HepG2 (cell line): Measurements from ENCODE around the gene ATG3. TPM values are rescaled to one million over a fixed set of nuclear protein-coding genes. Genes with fewer than 3 reads are reported as not detected.

Experiments used
- ATAC-seq: fragments of 200-7000 bp; cut with Tn5 transposase; 3 replicates; pipeline ENCODE4 v1.9.1; 2020; ENCODE audit warnings: mild to moderate bottlenecking, moderate library complexity
- BruUV-seq: library from RNA; stranded (reverse); fragments of 400-500 nt; replicated peaks from 2 replicates; lab custom pipeline; 2021; lab: Mats Ljungman, UMichigan
- CTCF ChIA-PET: fragments of 300-600 bp; formaldehyde crosslinking; extraction: SDS; loops from one replicate; lab custom pipeline; 2021; ENCODE audit warnings: low total read pairs, inconsistent platforms, low intra/inter-chr PET ratio; lab: Yijun Ruan, JAX
- POLR2A ChIA-PET: fragments of 350-600 bp; sonication (Branson Sonifier 250); formaldehyde crosslinking; loops from one replicate; lab custom pipeline; 2020; ENCODE audit warnings: antibody characterized with exemption, inconsistent platforms; lab: Yijun Ruan, JAX
- DNase-seq: peaks from one replicate; pipeline ENCODE4 v3.0.0-alpha.2; 2015; ENCODE audit warnings: low spot score
- FAIRE-seq: peaks from 3 replicates; lab custom pipeline; 2011; peaks lifted over from hg19 to GRCh38; lab: Jason Lieb, UNC
- H2AFZ ChIP-seq: one replicate; pipeline ENCODE4 v1.6.1; 2011; ENCODE audit warnings: low read length, inconsistent platforms
- H3K27ac ChIP-seq: fragments of 300-600 bp; 3 replicates; pipeline ENCODE4 v1.8.0; 2011; ENCODE audit warnings: mixed run types, mild to moderate bottlenecking, mixed read lengths, low read length, inconsistent platforms; ENCODE audit not compliant: insufficient read depth; ENCODE audit errors: extremely low read length
- H3K27me3 ChIP-seq, 2 experiments: fragments of 200-600 bp in 1 of 2; 2 replicates in 1 of 2; 3 replicates in 1 of 2; pipeline versions ENCODE4 v1.6.0 to v1.8.0; 2011; ENCODE audit warnings: low read length in 2 of 2, mild to moderate bottlenecking in 2 of 2, moderate library complexity in 2 of 2, inconsistent platforms in 1 of 2; ENCODE audit not compliant: insufficient read depth in 2 of 2, control insufficient read depth in 1 of 2
- H3K36me3 ChIP-seq, 2 experiments: fragments of 200-600 bp in 1 of 2; replicated peaks in 1 of 2; 2 replicates in 1 of 2; 3 replicates in 1 of 2; pipeline versions ENCODE4 v1.5.1 to v1.8.0; 2011; ENCODE audit warnings: low read length in 2 of 2, inconsistent platforms in 1 of 2; ENCODE audit not compliant: insufficient read depth in 2 of 2, control insufficient read depth in 1 of 2
- H3K4me1 ChIP-seq: 2 replicates; pipeline ENCODE4 v1.5.1; 2012; ENCODE audit warnings: low read length, inconsistent platforms; ENCODE audit not compliant: insufficient read depth
- H3K4me2 ChIP-seq: 2 replicates; pipeline ENCODE4 v1.6.0; 2011; ENCODE audit warnings: low read depth, low read length, inconsistent platforms
- H3K4me3 ChIP-seq, 3 experiments: fragments of 200-600 bp in 1 of 3; sonication (generic), shearing (Covaris generic) in 1 of 3; replicated peaks in 1 of 3; 2 replicates each; pipeline ENCODE4 v1.5.1; 2011 to 2016; ENCODE audit warnings: low read length in 3 of 3, inconsistent platforms in 2 of 3, low read depth in 2 of 3, mild to moderate bottlenecking in 2 of 3, control low read depth in 1 of 3, mixed read lengths in 1 of 3; ENCODE audit not compliant: insufficient read depth in 1 of 3
- H3K79me2 ChIP-seq: one replicate; pipeline ENCODE4 v1.6.1; 2011; ENCODE audit warnings: low read length, inconsistent platforms; ENCODE audit not compliant: insufficient read depth
- H3K9ac ChIP-seq: 2 replicates; pipeline ENCODE4 v1.6.0; 2011; ENCODE audit warnings: mild to moderate bottlenecking, low read depth, low read length, inconsistent platforms; ENCODE audit not compliant: insufficient read depth
- H3K9me3 ChIP-seq: 2 replicates; pipeline ENCODE4 v1.5.1; 2012; ENCODE audit warnings: mild to moderate bottlenecking, low read length
- H4K20me1 ChIP-seq: 2 replicates; pipeline ENCODE4 v1.6.0; 2011; ENCODE audit warnings: inconsistent platforms, mild to moderate bottlenecking, low read length, moderate library complexity; ENCODE audit not compliant: insufficient read depth
- CHD4 ChIP-seq: fragments of 200-600 bp; sonication (generic); IDR thresholded peaks from 2 replicates; pipeline ENCODE4 v1.7.0; 2017; ENCODE audit warnings: mild to moderate bottlenecking, low read length, borderline replicate concordance
- MAZ ChIP-seq, 2 experiments: sonication (generic) in 1 of 2; formaldehyde crosslinking in 1 of 2; IDR thresholded peaks; 2 replicates each; pipeline versions ENCODE4 v1.5.0 to v1.6.1; 2012 to 2020; ENCODE audit warnings: low read depth in 2 of 2, mild to moderate bottlenecking in 2 of 2, borderline replicate concordance in 1 of 2, improper control_type of control experiment in 1 of 2, low read length in 1 of 2, missing genetic modification reagents in 1 of 2, moderate library complexity in 1 of 2
- MIER2 ChIP-seq: IDR thresholded peaks from 2 replicates; pipeline ENCODE4 v1.6.1; 2016; ENCODE audit warnings: missing biosample characterization, missing genetic modification reagents
- NPAS2 ChIP-seq: sonication (generic); formaldehyde crosslinking; IDR thresholded peaks from 2 replicates; pipeline ENCODE4 v1.8.0; 2022; ENCODE audit warnings: mild to moderate bottlenecking, missing genetic modification reagents, borderline replicate concordance
- PAWR ChIP-seq: sonication (generic); formaldehyde crosslinking; IDR thresholded peaks from 2 replicates; pipeline ENCODE4 v1.4.0; 2020; ENCODE audit warnings: missing genetic modification reagents, mild to moderate bottlenecking, borderline replicate concordance
- RNF219 ChIP-seq: sonication (generic); formaldehyde crosslinking; IDR thresholded peaks from 2 replicates; pipeline ENCODE4 v1.5.0; 2020; ENCODE audit warnings: mild to moderate bottlenecking, missing genetic modification reagents
- SMAD1 ChIP-seq: sonication (generic); formaldehyde crosslinking; IDR thresholded peaks from 2 replicates; pipeline ENCODE4 v1.4.0; 2020; ENCODE audit warnings: missing genetic modification reagents, low read depth, mild to moderate bottlenecking, borderline replicate concordance
- SNAPC4 ChIP-seq: sonication (generic); formaldehyde crosslinking; IDR thresholded peaks from 2 replicates; pipeline ENCODE4 v1.4.0; 2020; ENCODE audit warnings: mild to moderate bottlenecking, missing genetic modification reagents
- STAT5B ChIP-seq: sonication (generic); formaldehyde crosslinking; IDR thresholded peaks from 2 replicates; pipeline ENCODE4 v1.4.0; 2020; ENCODE audit warnings: missing genetic modification reagents
- ZBTB7B ChIP-seq: sonication (generic); formaldehyde crosslinking; IDR thresholded peaks from 2 replicates; pipeline ENCODE4 v1.4.0; 2020; ENCODE audit warnings: missing genetic modification reagents
- ZNF329 ChIP-seq: sonication (generic); formaldehyde crosslinking; IDR thresholded peaks from 2 replicates; pipeline ENCODE4 v1.9.0; 2021; ENCODE audit warnings: low read depth, mild to moderate bottlenecking, missing genetic modification reagents
- ZNF33B ChIP-seq: sonication (generic); formaldehyde crosslinking; IDR thresholded peaks from 2 replicates; pipeline ENCODE4 v1.5.1; 2020; ENCODE audit warnings: mild to moderate bottlenecking, missing genetic modification reagents
- ZNF430 ChIP-seq: sonication (generic); formaldehyde crosslinking; IDR thresholded peaks from 2 replicates; pipeline ENCODE4 v1.9.0; 2021; ENCODE audit warnings: mild to moderate bottlenecking, missing genetic modification reagents
- ZNF619 ChIP-seq: sonication (generic); formaldehyde crosslinking; IDR thresholded peaks from 2 replicates; pipeline ENCODE4 v1.4.0; 2020; ENCODE audit warnings: mild to moderate bottlenecking, missing genetic modification reagents
- ZNF660 ChIP-seq: sonication (generic); formaldehyde crosslinking; IDR thresholded peaks from 2 replicates; pipeline ENCODE4 v1.5.1; 2020; ENCODE audit warnings: mild to moderate bottlenecking, low read depth, missing genetic modification reagents, borderline replicate concordance
- ZNF670 ChIP-seq: sonication (generic); formaldehyde crosslinking; IDR thresholded peaks from 2 replicates; pipeline ENCODE4 v1.8.0; 2022; ENCODE audit warnings: mild to moderate bottlenecking, missing genetic modification reagents, borderline replicate concordance
- ZNF766 ChIP-seq: sonication (generic); formaldehyde crosslinking; IDR thresholded peaks from 2 replicates; pipeline ENCODE4 v1.5.0; 2020; ENCODE audit warnings: missing genetic modification reagents, borderline replicate concordance
- ZSCAN30 ChIP-seq: sonication (generic); formaldehyde crosslinking; IDR thresholded peaks from 2 replicates; pipeline ENCODE4 v1.5.0; 2020; ENCODE audit warnings: mild to moderate bottlenecking, missing genetic modification reagents
- WGBS: methylation state at CpG from one replicate; pipeline ENCODE4 v1.1.6; 2017; ENCODE audit warnings: low lambda C conversion rate; 5-methylcytosine and 5-hydroxymethylcytosine counted together
- in situ Hi-C: cut with HindIII; loops from 2 replicates; pipeline ENCODE4 v1.10.0; 2017; ENCODE audit warnings: low pct_unique_long_range_greater_than_20kb; ENCODE audit not compliant: extremely low pct_ligation_motif_present
- intact Hi-C: fragments of 100-400 bp; cut with micrococcal nuclease; formaldehyde crosslinking; loops from one replicate; pipeline ENCODE4 v1.10.0; 2022; ENCODE audit not compliant: unreplicated experiment
- polyA plus RNA-seq, 8 experiments: library from polyadenylated mRNA; depleted of rRNA in 3 of 8; stranded (reverse) in 7 of 8; unstranded in 1 of 8; fragments of >200 nt; fragmentation: Illumina TruSeq in 4 of 8; extraction: Trizol in 4 of 8; gene quantifications; 2 replicates each; pipeline versions ENCODE4 v1.2.1 to v1.2.3, GENCODE V29; 2011 to 2016; ENCODE audit warnings: low read depth in 4 of 8, missing spikeins in 1 of 8, mixed read lengths in 1 of 8; ENCODE audit not compliant: insufficient read depth in 1 of 8
- total RNA-seq, 5 experiments: library from RNA; depleted of rRNA; stranded (reverse); fragments of >200 nt; fragmentation: Illumina TruSeq; extraction: Trizol; gene quantifications; 2 replicates each; pipeline ENCODE4 v1.2.3, GENCODE V29; 2016; ENCODE audit warnings: low read depth in 1 of 5

Gene ATG3
- total and polyA plus RNA-seq, 2 of the 13 experiments (the other 11 are each of a cell fraction or from before 2014, with no cell fraction given): 19.6 to 34.8 TPM

- ChIA-PET CTCF (no interaction called here), POLR2A (no interaction called here)
- FAIRE-seq: no peak
- Histone ChIP-seq H3K4me3 (no peak overlapping the region), H3K9me3 (no peaks in the 10 kb centered on the region), H3K27me3 (no peaks in the 10 kb centered on the region), H3K79me2 (no peaks in the 10 kb centered on the region), H3K27ac (no peak overlapping the region), H4K20me1 (no peaks in the 10 kb centered on the region), H2AFZ (no peak overlapping the region), H3K4me1 (no peaks in the 10 kb centered on the region), H3K9ac (no peak overlapping the region), H3K4me2 (no peak overlapping the region), H3K36me3 (no peaks in the 10 kb centered on the region)
- no peak for ATAC-seq
- BruUV-seq: no TSS peak
- intact Hi-C loops: no loop called here
- in situ Hi-C loops: no loop called here
- DNase-seq: no peak
- 19% methylated on average over 2 of the region's 4 CpGs for WGBS
- TF ChIP-seq ZBTB7B (CRISPR knock-in tag): no peak
- TF ChIP-seq ZNF766 (CRISPR knock-in tag): no peak
- TF ChIP-seq ZNF33B: no peak
- TF ChIP-seq MAZ (IDR thresholded peaks at IDR 0.05; ENCODE audit: borderline replicate concordance, low read depth, low read length): no peak
- no peak for TF ChIP-seq MAZ (CRISPR knock-in tag; IDR thresholded peaks at IDR 0.05; ENCODE audit: low read depth)
- TF ChIP-seq RNF219 (CRISPR knock-in tag): no peak
- no peak for TF ChIP-seq PAWR (CRISPR knock-in tag)
- TF ChIP-seq ZNF670 (CRISPR knock-in tag): no peak
- no peak for TF ChIP-seq ZSCAN30 (CRISPR knock-in tag)
- no peak for TF ChIP-seq ZNF619
- TF ChIP-seq MIER2: no peak
- no peak for TF ChIP-seq STAT5B (CRISPR knock-in tag)
- TF ChIP-seq SMAD1 (CRISPR knock-in tag): no peak
- no peak for TF ChIP-seq CHD4
- no peak for TF ChIP-seq NPAS2 (CRISPR knock-in tag)
- no peak for TF ChIP-seq ZNF430 (CRISPR knock-in tag)
- TF ChIP-seq SNAPC4 (CRISPR knock-in tag): no peak
- no peak for TF ChIP-seq ZNF660 (CRISPR knock-in tag)
- TF ChIP-seq ZNF329: no peak
These were observed 58.3 kb downstream of the ATG3 start for GRCh38 chr3:112503304-112503972.
